Putamen (tissue), 1 donor: ENCODE results near the gene DUOXA1.

Source experiments
- DNase-seq: peaks from one replicate; pipeline ENCODE4 v3.0.0-alpha.2; 2016; ENCODE audit warnings: low spot score

Gene DUOXA1

DNA sequence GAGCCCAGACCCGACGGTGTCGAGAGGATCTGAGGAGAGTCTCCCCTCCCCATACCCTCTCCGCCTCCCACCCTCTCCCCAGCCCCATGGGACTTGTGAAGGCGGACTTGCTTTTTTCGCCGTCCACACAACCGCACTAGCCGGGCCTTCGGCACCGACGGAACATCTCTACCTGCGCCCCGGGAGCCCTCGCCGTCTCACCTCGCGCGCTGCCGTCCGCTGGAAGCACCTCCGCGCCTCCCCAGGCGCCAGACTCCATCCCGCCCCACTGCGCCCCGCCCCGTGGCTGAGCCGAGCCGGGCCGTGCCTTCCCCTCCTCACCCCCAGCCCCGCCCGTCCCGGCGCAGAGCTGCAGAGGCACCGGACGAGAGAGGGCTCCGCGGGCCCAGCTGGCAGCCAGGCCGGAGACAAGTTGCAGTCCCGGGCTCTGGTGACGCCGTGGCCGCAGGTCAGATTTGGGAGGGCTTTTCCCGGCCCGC is at the start of gene DUOXA1, which contains the start of gene DUOX1:
Gene DUOXA1 (minus strand): TSS at position 229 of the 479 bp plus-strand sequence. CDS start 6,865 bp downstream, outside the sequence.
Gene DUOX1 (plus strand): TSS at position 344 of the 479 bp plus-strand sequence. CDS start 1,973 bp downstream, outside the sequence.
- no peak for DNase-seq

DNA sequence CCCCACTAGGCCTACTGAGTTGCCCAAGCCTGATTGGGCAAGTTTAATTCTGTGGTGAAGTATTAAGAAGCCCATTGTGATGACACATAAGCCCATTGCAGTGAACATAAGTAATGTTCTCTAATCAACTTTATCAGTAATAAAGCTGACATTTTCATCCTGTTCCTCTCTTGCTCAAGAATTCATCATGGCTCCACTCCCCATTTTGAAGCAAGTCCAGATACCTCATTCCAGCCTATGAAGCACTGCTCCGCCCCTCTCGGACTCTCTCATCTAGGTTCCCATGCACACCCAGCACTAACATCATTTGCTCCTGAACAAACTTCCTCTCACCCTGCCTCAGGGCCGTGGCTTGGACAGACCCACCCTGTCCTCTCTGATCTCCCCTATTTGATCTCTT is 47.6 kb upstream of the DUOXA1 start:
- no peak for DNase-seq

- no peak for DNase-seq
Observed at GRCh38 chr15:45174577-45174976, 44.9 kb upstream of the DUOXA1 start.

DNA sequence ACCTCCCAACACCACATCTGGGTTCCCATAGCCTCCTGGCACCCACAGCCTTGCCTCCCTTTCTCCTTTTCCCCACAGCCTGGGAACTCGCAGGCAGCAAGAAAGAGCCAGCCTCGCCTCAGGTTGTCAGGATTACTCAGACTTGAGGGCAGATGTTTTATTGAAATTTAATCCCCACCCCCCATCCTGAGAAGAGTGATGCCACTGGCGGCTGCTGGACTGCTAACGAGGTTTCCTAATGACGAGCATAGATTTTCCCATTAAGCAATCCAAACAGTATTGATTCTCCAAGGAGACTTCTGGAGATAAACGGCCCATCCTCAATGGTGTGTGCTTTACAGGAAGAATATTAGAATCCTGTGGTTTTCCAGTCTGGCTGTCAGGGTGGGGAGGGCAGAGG is 44.4 kb upstream of the DUOXA1 start:
- no peak for DNase-seq

- no peak for DNase-seq
Observed at GRCh38 chr15:45171912-45172311, 42.2 kb upstream of the DUOXA1 start.

GRCh38 chr15:45169608-45170480 is 40.2 kb upstream of the DUOXA1 start:
- no peak for DNase-seq

GRCh38 chr15:45168751-45169551 is 39.3 kb upstream of the DUOXA1 start:
- DNase-seq, result no peak

- no peak for DNase-seq
Observed at GRCh38 chr15:45168286-45168685, 38.6 kb upstream of the DUOXA1 start.

DNA sequence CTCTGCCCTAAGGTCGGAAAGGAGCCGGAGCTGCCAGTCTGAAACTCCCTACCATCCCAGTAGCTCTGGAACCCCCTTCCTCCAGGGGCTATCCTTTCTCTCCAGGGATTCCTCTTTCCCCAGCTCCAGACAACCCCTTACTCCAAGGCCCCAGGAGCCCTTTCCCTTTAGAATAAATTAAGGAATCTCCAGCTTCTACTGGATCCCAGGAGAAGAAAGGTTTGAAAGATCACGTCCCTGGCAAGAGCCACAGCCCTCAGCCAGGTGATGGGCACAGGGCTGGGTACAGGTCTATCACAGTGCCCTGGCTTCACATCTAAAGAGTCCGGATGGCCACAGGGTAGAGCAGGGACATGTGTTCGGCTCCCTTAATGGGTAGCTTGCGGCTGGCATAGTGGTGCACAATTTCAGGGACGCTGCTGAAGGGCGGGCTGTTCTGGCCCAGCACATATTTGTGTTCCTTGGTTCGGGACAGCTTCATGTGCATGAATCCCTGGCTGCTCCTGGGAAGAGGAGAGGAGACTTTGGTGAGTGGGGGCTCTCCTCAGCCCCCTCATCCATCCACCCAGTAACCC is 38.0 kb upstream of the DUOXA1 start:
- no peak for DNase-seq

- DNase-seq, result peak; percentile 85
Observed at GRCh38 chr15:45166834-45167630, 37.4 kb upstream of the DUOXA1 start.

DNA sequence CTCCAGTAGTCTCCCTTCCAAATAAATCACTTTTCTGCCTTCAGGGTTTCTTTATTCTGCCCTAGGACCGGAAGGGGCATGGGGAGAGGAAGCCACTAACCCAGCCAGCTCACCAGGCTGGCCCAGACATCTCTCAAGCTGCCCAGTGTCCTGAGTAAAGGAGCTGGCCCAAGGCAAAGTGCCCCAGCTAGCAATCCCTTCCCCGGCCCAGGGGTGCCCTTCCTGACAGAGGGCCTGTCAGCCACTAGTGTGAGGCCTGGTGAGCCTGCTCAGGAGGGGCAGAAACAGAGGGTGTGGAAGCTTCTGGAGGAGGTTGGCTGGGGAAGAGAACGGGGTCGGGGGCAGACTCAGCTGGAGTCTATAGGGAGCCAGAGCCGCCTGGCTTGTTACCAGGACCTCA is 35.9 kb upstream of the DUOXA1 start:
- DNase-seq, result no peak

- DNase-seq, result no peak
Observed at GRCh38 chr15:45164914-45165313, 35.2 kb upstream of the DUOXA1 start.

- DNase-seq, result no peak
Observed at GRCh38 chr15:45163508-45163856, 33.8 kb upstream of the DUOXA1 start.

DNA sequence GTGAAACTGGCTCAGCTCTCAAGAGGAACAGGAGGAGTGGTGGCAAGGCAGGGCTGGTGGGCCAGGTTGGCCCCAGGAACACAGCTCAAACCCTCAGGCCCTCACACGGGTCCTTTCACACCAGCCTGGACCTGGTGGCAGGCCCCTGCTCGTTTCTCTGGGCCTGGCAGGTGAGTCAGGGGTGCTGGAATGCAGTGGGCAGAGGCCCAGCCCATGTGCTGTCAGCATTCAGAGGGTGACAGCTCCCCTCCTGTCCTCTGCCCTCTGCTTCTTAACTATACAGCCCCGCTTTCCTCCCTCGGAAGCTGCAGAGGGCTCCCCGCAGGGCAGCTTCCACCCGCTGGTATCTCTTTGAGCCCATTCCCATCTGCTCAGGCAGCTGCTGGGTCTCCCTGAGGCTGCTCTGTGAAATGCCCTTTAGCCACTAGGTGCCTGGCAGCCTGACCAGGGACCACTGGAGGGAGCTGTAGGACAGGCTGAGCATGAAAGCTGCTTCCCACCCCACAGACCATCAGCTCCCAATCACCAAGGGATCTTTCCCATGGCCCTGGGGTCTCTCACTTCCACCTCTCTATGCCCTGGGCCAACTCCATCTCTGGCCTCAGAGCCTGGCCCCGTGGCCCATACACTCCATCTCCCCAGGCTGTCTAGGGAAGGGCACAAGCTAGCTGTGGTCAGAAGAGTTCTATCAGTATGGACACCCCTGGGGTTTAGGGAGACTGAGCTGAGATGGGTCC is 33.3 kb upstream of the DUOXA1 start:
- DNase-seq, result peak; percentile 82

GRCh38 chr15:45161666-45162065 is 32.0 kb upstream of the DUOXA1 start:
- DNase-seq, result no peak

GRCh38 chr15:45157974-45158373 is 28.3 kb upstream of the DUOXA1 start:
- DNase-seq, result peak; percentile 86

GRCh38 chr15:45156744-45157455 is 27.2 kb upstream of the DUOXA1 start:
- DNase-seq, result peak; percentile 63

DNA sequence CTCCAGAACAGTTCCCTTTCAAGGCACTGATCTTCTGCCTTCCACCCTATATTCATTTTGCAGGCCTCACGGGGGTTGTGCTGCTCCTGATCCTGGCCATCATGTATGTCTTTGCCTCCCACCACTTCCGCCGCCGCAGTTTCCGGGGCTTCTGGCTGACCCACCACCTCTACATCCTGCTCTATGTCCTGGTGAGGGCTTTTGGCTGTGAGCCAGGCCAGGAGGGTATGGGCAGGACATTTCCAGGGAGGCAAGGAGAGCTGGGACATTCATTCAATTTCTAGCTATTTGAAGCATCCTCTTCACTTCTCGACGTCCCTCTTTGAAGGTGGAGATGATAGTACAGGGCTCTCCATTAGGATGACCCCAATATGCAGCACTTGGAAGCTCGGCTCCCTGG is 26.1 kb upstream of the DUOXA1 start:
- no peak for DNase-seq

GRCh38 chr15:45151998-45152828 is 22.5 kb upstream of the DUOXA1 start:
- no peak for DNase-seq
